HG02884 (cell line): Measurements from ENCODE around the gene HMGXB3.

Experiments
- ATAC-seq: cut with Tn5 transposase; IDR thresholded peaks from one replicate; pipeline ENCODE4 v1.9.1; 2021; ENCODE audit warnings: mild to moderate bottlenecking, moderate library complexity; ENCODE audit not compliant: unreplicated experiment

HMGXB3 gene

GRCh38 chr5:150000256-150000989, at the start of gene HMGXB3, which contains the start of gene TIGD6:
Gene HMGXB3, plus strand, starts transcription at chr5:150000739. Its CDS starts 4,114 bp downstream, at chr5:150004853.
Gene TIGD6, minus strand, starts transcription at chr5:150000654. Its CDS starts 4,306 bp downstream, at chr5:149996348.
- ATAC-seq = peak; percentile 86

- no peak for ATAC-seq
These were observed 49.3 kb upstream of the HMGXB3 start for GRCh38 chr5:149951138-149951749.

GRCh38 chr5:149953436-149954121, 47.0 kb upstream of the HMGXB3 start:
- no peak for ATAC-seq

- no peak for ATAC-seq
These were observed 45.7 kb upstream of the HMGXB3 start for GRCh38 chr5:149954798-149955197.

- ATAC-seq = no peak
These were observed 43.9 kb upstream of the HMGXB3 start for GRCh38 chr5:149956685-149957084.

- ATAC-seq = no peak
These were observed 42.7 kb upstream of the HMGXB3 start for GRCh38 chr5:149957855-149958254.

- no peak for ATAC-seq
These were observed 40.9 kb upstream of the HMGXB3 start for GRCh38 chr5:149959406-149960236.

GRCh38 chr5:149960272-149961185, 40.0 kb upstream of the HMGXB3 start, which contains the start of gene SLC26A2:
Gene SLC26A2, plus strand, starts transcription at chr5:149960758. Its CDS starts 16,895 bp downstream, at chr5:149977653.
- peak; percentile 97 for ATAC-seq

- peak; percentile 2 for ATAC-seq
These were observed 39.3 kb upstream of the HMGXB3 start for GRCh38 chr5:149961186-149961685.

- no peak for ATAC-seq
These were observed 38.6 kb upstream of the HMGXB3 start for GRCh38 chr5:149961957-149962409.

- ATAC-seq = no peak
These were observed 37.8 kb upstream of the HMGXB3 start for GRCh38 chr5:149962601-149963300.

- no peak for ATAC-seq
These were observed 36.8 kb upstream of the HMGXB3 start for GRCh38 chr5:149963729-149964128.

GRCh38 chr5:149966946-149967345, 33.6 kb upstream of the HMGXB3 start:
- no peak for ATAC-seq

GRCh38 chr5:149969181-149969930, 31.2 kb upstream of the HMGXB3 start:
- ATAC-seq = no peak

- no peak for ATAC-seq
These were observed 25.1 kb upstream of the HMGXB3 start for GRCh38 chr5:149975409-149975808.

- ATAC-seq = no peak
These were observed 20.6 kb upstream of the HMGXB3 start for GRCh38 chr5:149979896-149980295.

GRCh38 chr5:149981206-149981605, 19.3 kb upstream of the HMGXB3 start:
- ATAC-seq = no peak

GRCh38 chr5:149982505-149982904, 18.0 kb upstream of the HMGXB3 start:
- ATAC-seq = no peak
